Naive thymus-derived CD8-positive, alpha-beta T cell (primary cell): ENCODE measurements around the gene PXMP2. TPM values are rescaled to one million over a fixed set of nuclear protein-coding genes. Genes with fewer than 3 reads are reported as not detected.
"Not testable (repeated sequence)": the region's sequence is repeated elsewhere in the genome, so short reads cannot be mapped to it uniquely, and the experiment has no call there.

Experiments used
- ATAC-seq, 2 donors: fragments of 150-1000 bp; cut with Tn5 transposase in 1 of 2; sonication (Bioruptor Pico), chemical (Tn5 transposase) in 1 of 2; 1 replicate in 1 of 2; 2 replicates in 1 of 2; pipeline ENCODE4 v1.10.0; 2021; ENCODE audit warnings: mild to moderate bottlenecking in 2 of 2, moderate library complexity in 2 of 2
- POLR2A ChIA-PET: fragments of 350-600 bp; sonication (Branson Sonifier 250); formaldehyde crosslinking; loops from one replicate; lab custom pipeline; 2021; ENCODE audit warnings: antibody characterized with exemption; lab: Charles Lee
- DNase-seq, 10 donors: peaks; one replicate each; pipeline versions ENCODE4 v3.0.0 to v3.0.0-alpha.2; 2020 to 2022
- H3K27ac Mint-ChIP-seq, 10 donors: one replicate each; pipeline ENCODE4 v1.8.0; 2020 to 2022; ENCODE audit warnings: mild to moderate bottlenecking in 10 of 10, mixed read lengths in 10 of 10, moderate library complexity in 4 of 10, inconsistent platforms in 1 of 10
- H3K27me3 Mint-ChIP-seq, 5 donors: one replicate each; pipeline ENCODE4 v1.8.0; 2021 to 2022; ENCODE audit warnings: mixed read lengths in 5 of 5
- H3K36me3 Mint-ChIP-seq, 3 donors: one replicate each; pipeline ENCODE4 v1.8.0; 2020 to 2022; ENCODE audit warnings: mixed read lengths in 3 of 3, mild to moderate bottlenecking in 2 of 3, inconsistent platforms in 1 of 3
- H3K4me1 Mint-ChIP-seq, 4 donors: one replicate each; pipeline ENCODE4 v1.8.0; 2021 to 2022; ENCODE audit warnings: mixed read lengths in 4 of 4
- H3K4me3 Mint-ChIP-seq, 10 donors: one replicate each; pipeline ENCODE4 v1.8.0; 2020 to 2022; ENCODE audit warnings: mild to moderate bottlenecking in 10 of 10, mixed read lengths in 10 of 10, moderate library complexity in 6 of 10, inconsistent platforms in 1 of 10
- H3K9me3 Mint-ChIP-seq, 9 donors: one replicate each; pipeline ENCODE4 v1.8.0; 2020 to 2022; ENCODE audit warnings: mixed read lengths in 9 of 9, mild to moderate bottlenecking in 3 of 9, inconsistent platforms in 1 of 9, moderate library complexity in 1 of 9
- polyA plus RNA-seq, 3 donors: library from polyadenylated mRNA; unstranded; fragments of 300-500 nt; fragmentation: Illumina TruSeq; gene quantifications; one replicate each; pipeline ENCODE4 v1.2.3, GENCODE V29; 2021
- total RNA-seq, 8 experiments: library from RNA in 2 of 8; stranded (reverse) in 2 of 8; gene quantifications; one replicate each; pipeline ENCODE4 v1.2.3 and lab custom pipeline; 2021 to 2026

PXMP2 gene
- total and polyA plus RNA-seq, 5 experiments from 2014 or later = 3.8 to 16.4 (median 9.9) TPM

DNA sequence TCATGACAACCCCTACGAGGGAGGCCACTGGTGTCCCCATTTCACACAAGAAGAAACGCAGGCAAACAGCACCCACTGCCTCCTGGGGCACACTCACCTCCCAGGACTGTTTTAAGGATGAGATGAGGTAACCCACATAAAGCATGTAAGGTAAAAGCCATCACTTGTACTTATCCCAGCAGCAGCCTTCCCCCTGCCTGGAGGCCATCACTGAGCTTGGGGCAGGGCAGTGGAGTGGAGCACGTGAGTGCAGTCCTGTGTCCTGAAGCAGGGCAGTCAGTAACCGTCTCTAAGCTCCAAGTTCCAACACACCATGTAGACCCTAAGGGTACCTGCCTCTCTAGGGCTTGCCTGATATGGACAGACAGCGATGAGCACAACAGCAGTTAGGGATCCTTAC lies 2.0 kb upstream of the PXMP2 start:
- H3K36me3 Mint-ChIP-seq = no peaks in the 10 kb centered on the region
- peak overlapping the region; percentile 31 to 80 (median 64) for H3K4me3 Mint-ChIP-seq
- H3K27ac Mint-ChIP-seq = peak overlapping the region in 2 of 10 donors; percentile 37 to 71
- ATAC-seq (no peak), DNase-seq (no peak)
- H3K9me3 Mint-ChIP-seq = no peaks in the 10 kb centered on the region
- peaks cover 10 to 26% (median 17%) of the 10 kb centered on the region in 4 donors for H3K4me1 Mint-ChIP-seq
- no peaks in the 10 kb centered on the region for H3K27me3 Mint-ChIP-seq
- POLR2A ChIA-PET = interaction anchor here (0.5 to 1.3 kb wide), 3 partner anchors 10 to 386 kb away, joined by 3 to 5 read pairs (median 4); no protein-coding TSS in a partner anchor

DNA sequence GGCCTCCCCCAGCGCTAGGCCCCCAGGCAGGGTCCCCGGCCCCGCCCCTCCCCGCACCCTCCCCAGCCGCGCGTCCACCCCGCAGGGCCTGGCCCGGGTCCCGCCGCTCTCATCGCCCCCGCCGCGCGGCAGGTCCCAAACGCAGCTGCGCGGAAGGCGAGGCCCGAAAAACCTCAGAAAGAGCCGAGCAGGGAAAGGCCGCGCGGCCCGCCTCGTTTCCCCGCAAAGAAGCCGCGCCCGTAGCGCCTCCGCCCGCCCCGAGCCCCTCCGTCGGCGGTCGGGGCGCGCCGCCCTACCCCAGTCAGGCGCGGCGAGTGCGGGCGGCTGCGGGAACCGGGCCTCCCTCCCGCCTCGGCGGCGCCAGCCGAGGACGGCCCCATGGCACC lies 569 bp upstream of the PXMP2 start:
- no peaks in the 10 kb centered on the region for H3K9me3 Mint-ChIP-seq
- H3K27me3 Mint-ChIP-seq = no peaks in the 10 kb centered on the region
- peaks cover 0 to 2% (median 0%) of the 10 kb centered on the region in 3 donors for H3K36me3 Mint-ChIP-seq
- peaks cover 5 to 21% (median 13%) of the 10 kb centered on the region in 4 donors for H3K4me1 Mint-ChIP-seq
- DNase-seq (no peak), ATAC-seq (peak; percentile 50 to 55)
- POLR2A ChIA-PET = no interaction called here
- peak overlapping the region in 1 of 10 donors; percentile 14 for H3K27ac Mint-ChIP-seq
- H3K4me3 Mint-ChIP-seq = peak overlapping the region; percentile 36 to 87 (median 82)

DNA sequence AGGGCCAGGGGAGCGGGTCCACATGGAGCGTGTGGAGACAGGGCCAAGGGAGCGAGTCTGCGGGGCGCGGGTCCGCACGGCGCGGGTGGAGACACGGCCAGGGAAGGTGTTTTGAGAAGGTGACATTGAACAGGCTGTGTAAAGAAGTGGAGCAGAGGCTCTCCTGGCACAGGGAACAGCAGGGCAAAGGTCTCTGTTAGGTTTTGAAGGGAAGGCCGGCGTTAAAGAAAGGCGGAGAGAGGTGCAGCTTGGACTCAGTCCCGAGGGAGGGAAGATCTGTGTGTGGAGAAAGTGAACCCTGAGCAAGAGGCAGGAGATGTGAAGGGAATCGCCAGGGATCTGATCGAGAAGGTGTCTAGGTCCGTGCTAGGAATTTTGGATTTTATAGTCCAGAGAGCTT lies 1.8 kb downstream of the PXMP2 start:
- peak overlapping the region; percentile 20 to 78 (median 68) for H3K4me3 Mint-ChIP-seq
- ATAC-seq (no peak), DNase-seq (no peak)
- H3K4me1 Mint-ChIP-seq = peaks cover 4 to 20% (median 13%) of the 10 kb centered on the region in 4 donors
- H3K36me3 Mint-ChIP-seq = peaks cover 0 to 2% (median 0%) of the 10 kb centered on the region in 3 donors
- H3K27me3 Mint-ChIP-seq = no peaks in the 10 kb centered on the region
- POLR2A ChIA-PET = no interaction called here
- H3K9me3 Mint-ChIP-seq = no peaks in the 10 kb centered on the region
- peak overlapping the region in 4 of 10 donors; percentile 5 to 67 (median 20) for H3K27ac Mint-ChIP-seq

DNA sequence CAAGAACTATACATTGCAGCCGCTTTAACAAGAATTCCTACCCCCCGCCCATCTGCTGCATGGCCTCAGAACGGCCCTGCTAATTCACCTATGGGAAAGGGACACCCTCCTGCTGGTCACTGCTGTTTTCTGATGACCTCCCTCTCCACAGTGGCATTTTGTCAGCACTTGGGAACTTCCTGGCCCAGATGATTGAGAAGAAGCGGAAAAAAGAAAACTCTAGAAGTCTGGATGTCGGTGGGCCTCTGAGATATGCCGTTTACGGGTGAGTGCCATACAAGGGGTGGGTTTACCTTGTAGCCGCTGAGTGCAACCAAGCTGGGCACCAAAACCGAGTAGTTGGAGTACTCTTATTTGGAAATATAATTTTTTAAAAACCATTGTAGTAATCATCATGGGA lies 2.7 kb downstream of the PXMP2 start:
- H3K27me3 Mint-ChIP-seq = no peaks in the 10 kb centered on the region

DNA sequence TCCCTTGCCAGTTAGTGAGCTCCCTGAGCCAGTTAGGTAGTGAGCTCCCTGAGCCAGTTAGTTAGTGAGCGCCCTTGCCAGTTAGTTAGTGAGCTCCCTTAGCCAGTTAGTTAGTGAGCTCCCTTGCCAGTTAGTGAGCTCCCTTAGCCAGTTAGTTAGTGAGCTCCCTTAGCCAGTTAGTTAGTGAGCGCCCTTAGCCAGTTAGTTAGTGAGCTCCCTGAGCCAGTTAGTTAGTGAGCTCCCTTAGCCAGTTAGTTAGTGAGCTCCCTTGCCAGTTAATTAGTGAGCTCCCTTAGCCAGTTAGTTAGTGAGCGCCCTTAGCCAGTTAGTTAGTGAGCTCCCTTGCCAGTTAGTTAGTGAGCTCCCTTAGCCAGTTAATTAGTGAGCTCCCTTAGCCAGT lies 4.6 kb downstream of the PXMP2 start:
- H3K27ac Mint-ChIP-seq, H3K4me1 Mint-ChIP-seq, DNase-seq, ATAC-seq, POLR2A ChIA-PET, H3K9me3 Mint-ChIP-seq, H3K4me3 Mint-ChIP-seq, H3K27me3 Mint-ChIP-seq: not testable (repeated sequence)
- H3K36me3 Mint-ChIP-seq = peaks cover 0 to 12% (median 2%) of the 10 kb centered on the region in 3 donors

More for the DNA sequence above, 2.7 kb downstream of the PXMP2 start:
- ATAC-seq (no peak), DNase-seq (no peak)
- no peaks in the 10 kb centered on the region for H3K9me3 Mint-ChIP-seq
- POLR2A ChIA-PET = no interaction called here
- H3K4me3 Mint-ChIP-seq = peak overlapping the region in 6 of 10 donors; percentile 31 to 78 (median 52)
- H3K27ac Mint-ChIP-seq = peak overlapping the region in 3 of 10 donors; percentile 4 to 47 (median 39)
- H3K36me3 Mint-ChIP-seq = peaks cover 0 to 2% (median 0%) of the 10 kb centered on the region in 3 donors
- H3K4me1 Mint-ChIP-seq = peaks cover 4 to 19% (median 11%) of the 10 kb centered on the region in 4 donors

DNA sequence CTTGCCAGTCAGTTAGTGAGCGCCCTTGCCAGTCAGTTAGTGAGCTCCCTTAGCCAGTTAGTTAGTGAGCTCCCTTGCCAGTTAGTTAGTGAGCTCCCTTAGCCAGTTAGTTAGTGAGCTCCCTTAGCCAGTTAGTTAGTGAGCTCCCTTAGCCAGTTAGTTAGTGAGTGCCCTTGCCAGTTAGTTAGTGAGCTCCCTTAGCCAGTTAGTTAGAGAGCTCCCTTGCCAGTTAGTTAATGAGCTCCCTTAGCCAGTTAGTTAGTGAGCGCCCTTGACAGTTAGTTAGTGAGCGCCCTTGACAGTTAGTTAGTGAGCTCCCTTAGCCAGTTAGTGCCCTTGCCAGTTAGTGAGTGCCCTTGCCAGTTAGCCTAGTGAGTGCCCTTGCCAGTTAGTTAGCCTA lies 7.5 kb downstream of the PXMP2 start:
- POLR2A ChIA-PET = interaction anchor here (1.0 kb wide), 1 partner anchor 9 kb away, joined by 4 read pairs; no protein-coding TSS in a partner anchor
- not testable (repeated sequence) for H3K27me3 Mint-ChIP-seq, ATAC-seq, H3K4me3 Mint-ChIP-seq, H3K9me3 Mint-ChIP-seq, DNase-seq, H3K27ac Mint-ChIP-seq, H3K4me1 Mint-ChIP-seq
- peaks cover 0 to 28% (median 16%) of the 10 kb centered on the region in 3 donors for H3K36me3 Mint-ChIP-seq

DNA sequence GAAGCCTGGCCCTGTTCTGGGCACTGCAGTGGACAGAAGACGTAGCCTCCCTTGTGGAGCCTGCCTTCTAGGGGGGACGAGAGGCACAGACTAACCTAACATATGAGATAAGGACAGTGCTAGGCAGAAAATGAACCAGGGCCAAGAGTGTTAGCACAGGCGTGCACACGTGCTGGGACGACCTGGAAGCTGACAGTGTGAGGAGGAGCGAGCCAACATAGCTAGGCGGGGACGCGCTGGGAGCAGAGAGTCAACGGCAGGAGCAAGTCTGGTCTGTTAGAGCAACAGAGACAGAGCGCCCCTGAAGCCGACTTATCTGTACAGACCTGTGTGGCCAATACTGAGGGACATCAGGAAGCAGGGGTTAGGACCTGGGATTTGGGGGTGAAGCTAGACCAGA lies 8.0 kb downstream of the PXMP2 start:
- ATAC-seq (no peak), DNase-seq (no peak)
- Mint-ChIP-seq H3K36me3 (peaks cover 0 to 31% (median 19%) of the 10 kb centered on the region in 3 donors), H3K4me3 (no peak overlapping the region), H3K27me3 (no peaks in the 10 kb centered on the region), H3K4me1 (peaks cover 0 to 3% (median 0%) of the 10 kb centered on the region in 4 donors), H3K9me3 (no peaks in the 10 kb centered on the region), H3K27ac (no peak overlapping the region)
- POLR2A ChIA-PET = interaction anchor here (1.0 kb wide), 2 partner anchors 10 to 13 kb away, joined by 4 read pairs; no protein-coding TSS in a partner anchor

DNA sequence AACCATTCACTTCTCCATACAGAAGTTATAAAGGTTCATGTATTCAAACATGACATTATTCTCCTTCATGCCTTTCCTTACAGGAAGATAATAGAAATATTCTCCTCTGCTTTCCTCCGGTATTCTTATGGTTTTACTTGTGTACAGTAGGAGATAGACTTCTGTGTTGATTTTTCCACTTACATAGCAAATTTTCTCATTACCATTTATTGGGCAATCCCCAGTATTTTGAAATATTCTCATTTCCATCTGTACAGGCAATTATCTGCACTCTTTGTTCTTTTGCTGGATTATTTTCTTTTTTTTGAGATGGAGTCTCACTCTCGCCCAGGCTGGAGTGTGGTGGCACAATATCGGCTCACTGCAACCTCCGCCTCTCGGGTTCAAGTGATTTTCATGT lies 11.0 kb downstream of the PXMP2 start:
- ATAC-seq (no peak), DNase-seq (no peak)
- Mint-ChIP-seq H3K4me1 (peaks cover 0 to 5% (median under 1%) of the 10 kb centered on the region in 4 donors), H3K9me3 (peaks cover 0 to 3% (median 0%) of the 10 kb centered on the region in 9 donors), H3K27ac (no peak overlapping the region), H3K27me3 (no peaks in the 10 kb centered on the region), H3K36me3 (peaks cover 0 to 35% (median 20%) of the 10 kb centered on the region in 3 donors), H3K4me3 (no peak overlapping the region)
- POLR2A ChIA-PET = no interaction called here

DNA sequence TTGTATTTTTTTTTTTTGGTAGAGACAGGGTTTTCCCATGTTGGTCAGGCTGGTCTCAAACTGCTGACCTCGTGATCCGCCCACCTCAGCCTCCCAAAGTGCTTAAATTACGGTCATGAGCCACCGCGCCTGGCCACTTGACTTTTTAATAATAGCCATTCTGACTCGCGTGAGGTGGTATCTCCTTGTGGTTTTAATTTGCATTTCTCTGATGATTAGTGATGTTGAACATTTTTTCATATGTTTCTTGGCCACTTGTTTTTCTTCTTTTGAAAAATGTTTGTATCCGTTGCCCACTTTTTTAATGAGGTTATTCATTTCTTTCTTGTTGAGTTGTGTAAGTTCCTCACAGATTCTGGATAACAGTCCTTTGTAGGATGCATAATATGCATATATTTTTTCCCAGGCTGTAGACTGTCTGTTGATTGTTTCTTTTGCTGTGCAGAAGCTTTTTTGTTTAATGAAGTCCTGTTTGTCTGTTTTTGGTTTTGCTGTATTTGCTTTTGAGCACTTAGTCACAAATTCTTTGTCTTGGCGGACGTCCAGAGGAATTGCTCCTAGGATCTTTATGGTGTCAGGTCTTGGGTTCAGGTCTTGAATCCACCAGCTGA lies 12.9 kb downstream of the PXMP2 start:
- Mint-ChIP-seq H3K27me3 (no peaks in the 10 kb centered on the region), H3K27ac (no peak overlapping the region), H3K9me3 (peaks cover 0 to 10% (median 0%) of the 10 kb centered on the region in 9 donors), H3K4me1 (peaks cover 0 to 5% (median 2%) of the 10 kb centered on the region in 4 donors), H3K36me3 (peaks cover 5 to 35% (median 29%) of the 10 kb centered on the region in 3 donors), H3K4me3 (no peak overlapping the region)
- no peak for ATAC-seq
- POLR2A ChIA-PET = interaction anchor here (0.7 kb wide), 1 partner anchor 600 kb away, joined by 4 read pairs; no protein-coding TSS in a partner anchor
- no peak for DNase-seq

DNA sequence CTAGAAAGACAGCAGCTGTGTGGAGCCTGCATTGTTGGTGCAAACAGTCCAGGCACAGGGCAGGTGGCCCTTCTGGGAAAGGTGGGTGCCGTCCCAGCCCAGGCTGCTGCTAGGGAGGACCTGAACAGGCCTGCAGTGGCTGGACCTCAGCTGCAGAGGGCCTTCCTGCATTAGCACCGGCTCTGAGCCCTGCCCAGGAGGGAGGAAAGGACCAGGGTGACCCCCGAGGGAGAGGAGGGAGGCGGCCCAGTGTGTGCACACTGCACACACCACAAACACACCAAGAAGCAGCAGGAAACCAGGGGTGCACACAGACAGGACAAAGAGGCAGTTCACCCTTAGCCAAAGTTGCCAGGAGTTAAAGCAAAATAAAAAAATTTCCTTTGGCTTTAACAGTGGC lies 15.3 kb downstream of the PXMP2 start:
- no peak for ATAC-seq
- peaks cover 0 to 5% (median 3%) of the 10 kb centered on the region in 4 donors for H3K4me1 Mint-ChIP-seq
- POLR2A ChIA-PET = no interaction called here
- no peaks in the 10 kb centered on the region for H3K27me3 Mint-ChIP-seq
- H3K27ac Mint-ChIP-seq = peak overlapping the region in 1 of 10 donors; percentile 33
- no peak overlapping the region for H3K4me3 Mint-ChIP-seq
- no peak for DNase-seq
- peaks cover 0 to 17% (median 9%) of the 10 kb centered on the region in 9 donors for H3K9me3 Mint-ChIP-seq
- peaks cover 11 to 28% (median 24%) of the 10 kb centered on the region in 3 donors for H3K36me3 Mint-ChIP-seq

DNA sequence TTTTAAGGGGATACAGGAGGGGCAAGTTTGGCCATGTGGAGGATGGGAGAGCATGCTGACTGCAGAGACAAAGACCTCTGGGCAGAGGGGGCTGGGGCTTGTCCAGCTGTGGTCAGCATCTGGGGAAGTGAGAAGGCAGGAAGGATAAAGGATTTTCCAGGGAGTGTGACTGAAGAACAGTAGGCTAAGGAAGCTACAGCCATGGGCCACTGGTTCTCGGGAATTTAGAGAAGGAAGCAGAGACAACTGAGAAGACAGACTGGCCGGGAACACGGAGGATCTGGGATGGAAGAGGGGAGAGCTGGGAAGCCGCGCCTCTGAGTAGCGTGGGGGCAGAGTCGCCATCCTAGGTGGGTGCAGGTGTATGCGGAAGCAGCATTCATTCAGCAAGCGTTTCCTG lies 16.3 kb downstream of the PXMP2 start:
- peaks cover 17 to 27% (median 17%) of the 10 kb centered on the region in 3 donors for H3K36me3 Mint-ChIP-seq
- peaks cover 0 to 26% (median 10%) of the 10 kb centered on the region in 9 donors for H3K9me3 Mint-ChIP-seq
- H3K27ac Mint-ChIP-seq = peak overlapping the region in 3 of 10 donors; percentile 75 to 80 (median 80)
- no peaks in the 10 kb centered on the region for H3K27me3 Mint-ChIP-seq
- DNase-seq (no peak), ATAC-seq (no peak)
- H3K4me3 Mint-ChIP-seq = no peak overlapping the region
- POLR2A ChIA-PET = no interaction called here
- H3K4me1 Mint-ChIP-seq = peaks cover 0 to 5% (median 3%) of the 10 kb centered on the region in 4 donors

DNA sequence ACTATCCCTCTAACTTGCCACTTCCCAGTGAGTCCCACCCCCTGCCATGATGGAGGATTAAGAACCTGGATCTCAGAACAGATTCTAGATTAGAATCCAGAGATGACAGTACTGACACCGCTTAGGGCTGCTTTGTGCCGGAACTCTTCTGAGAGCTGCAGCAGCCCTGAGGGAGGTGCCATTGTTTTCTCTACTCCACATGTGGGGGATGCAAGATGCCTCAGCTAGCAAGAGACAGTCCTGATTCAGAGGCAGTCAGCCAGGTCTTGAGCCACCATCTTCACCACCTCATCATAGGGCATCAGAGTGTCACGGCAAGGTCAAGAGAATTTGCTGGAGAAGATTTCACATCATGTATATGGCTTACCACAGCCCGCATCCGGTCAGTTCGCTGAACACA lies 19.9 kb downstream of the PXMP2 start:
- ATAC-seq (no peak), DNase-seq (no peak)
- Mint-ChIP-seq H3K9me3 (peaks cover 0 to 39% (median 10%) of the 10 kb centered on the region in 9 donors), H3K4me3 (peak overlapping the region in 3 of 10 donors; percentile 5 to 40 (median 40)), H3K27me3 (no peaks in the 10 kb centered on the region), H3K27ac (peak overlapping the region in 7 of 10 donors; percentile 13 to 74 (median 56)), H3K4me1 (peaks cover 0 to 19% (median 11%) of the 10 kb centered on the region in 4 donors), H3K36me3 (peaks cover 4 to 17% (median 16%) of the 10 kb centered on the region in 3 donors)
- POLR2A ChIA-PET = no interaction called here

DNA sequence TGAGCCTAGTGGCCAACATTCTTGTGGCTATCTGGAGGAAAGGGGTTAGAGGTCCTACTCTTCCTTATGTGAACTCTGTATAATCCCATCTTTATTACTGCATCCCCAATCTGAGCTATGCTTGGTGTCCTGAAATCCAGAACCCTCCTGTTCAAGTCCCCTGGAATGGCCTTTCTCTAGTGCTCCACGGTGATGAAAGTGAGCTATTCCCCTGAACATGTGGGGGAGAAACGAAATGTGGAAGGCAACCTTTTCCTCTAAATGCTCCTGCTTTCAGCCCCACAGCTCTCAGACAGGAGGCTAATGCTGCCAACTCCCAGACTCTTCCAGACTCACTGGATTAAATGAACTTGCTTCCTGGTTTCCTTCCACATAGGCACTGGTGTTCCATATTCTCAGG lies 20.8 kb downstream of the PXMP2 start:
- Mint-ChIP-seq H3K36me3 (peaks cover 2 to 17% (median 16%) of the 10 kb centered on the region in 3 donors), H3K9me3 (peaks cover 0 to 39% (median 9%) of the 10 kb centered on the region in 9 donors), H3K27ac (peak overlapping the region in 6 of 10 donors; percentile 27 to 69 (median 44)), H3K27me3 (no peaks in the 10 kb centered on the region), H3K4me1 (peaks cover 1 to 27% (median 13%) of the 10 kb centered on the region in 4 donors), H3K4me3 (peak overlapping the region in 5 of 10 donors; percentile 15 to 50 (median 26))
- ATAC-seq (no peak), DNase-seq (no peak)
- POLR2A ChIA-PET = interaction anchor here (0.8 kb wide), 1 partner anchor 12 kb away, joined by 4 read pairs; no protein-coding TSS in a partner anchor
